Ramos (cell line): ENCODE measurements around the gene TULP4.
"Not testable (repeated sequence)": the region's sequence is repeated elsewhere in the genome, so short reads cannot be mapped to it uniquely, and the experiment has no call there.

Experiments
- in situ Hi-C: fragments of 300-500 bp; cut with MboI; formaldehyde crosslinking; loops from one replicate; pipeline ENCODE4 v1.14.3; 2022; ENCODE audit warnings: low sequenced_read_pairs; ENCODE audit not compliant: unreplicated experiment

The TULP4 gene

GRCh38 chr6:158448856-158449255 is 136.6 kb downstream of the TULP4 start:
- in situ Hi-C loops: no loop called here

- in situ Hi-C loops: no loop called here
Observed at GRCh38 chr6:158452191-158452590, 139.9 kb downstream of the TULP4 start.

- in situ Hi-C loops: no loop called here
Observed at GRCh38 chr6:158457131-158457530, 144.9 kb downstream of the TULP4 start.

GRCh38 chr6:158457616-158458278 is 145.5 kb downstream of the TULP4 start:
- in situ Hi-C loops: no loop called here

- in situ Hi-C loops: no loop called here
Observed at GRCh38 chr6:158459726-158460125, 147.5 kb downstream of the TULP4 start.

GRCh38 chr6:158460602-158461169 is 148.4 kb downstream of the TULP4 start:
- in situ Hi-C loops: no loop called here

- in situ Hi-C loops: no loop called here
Observed at GRCh38 chr6:158461954-158462353, 149.7 kb downstream of the TULP4 start.

GRCh38 chr6:158464483-158464882 is 152.2 kb downstream of the TULP4 start:
- in situ Hi-C loops: no loop called here

- in situ Hi-C loops: no loop called here
Observed at GRCh38 chr6:158465257-158465656, 153.0 kb downstream of the TULP4 start.

GRCh38 chr6:158465747-158466146 is 153.5 kb downstream of the TULP4 start:
- in situ Hi-C loops: no loop called here

GRCh38 chr6:158467923-158468322 is 155.7 kb downstream of the TULP4 start:
- in situ Hi-C loops: no loop called here

- in situ Hi-C loops: no loop called here
Observed at GRCh38 chr6:158468666-158469065, 156.4 kb downstream of the TULP4 start.

GRCh38 chr6:158470023-158470422 is 157.8 kb downstream of the TULP4 start:
- in situ Hi-C loops: not testable (repeated sequence)

GRCh38 chr6:158471339-158471738 is 159.1 kb downstream of the TULP4 start:
- in situ Hi-C loops: no loop called here

GRCh38 chr6:158472447-158472846 is 160.2 kb downstream of the TULP4 start:
- in situ Hi-C loops: no loop called here

- in situ Hi-C loops: no loop called here
Observed at GRCh38 chr6:158474961-158475343, 162.7 kb downstream of the TULP4 start.

- in situ Hi-C loops: no loop called here
Observed at GRCh38 chr6:158475344-158476302, 163.4 kb downstream of the TULP4 start.

GRCh38 chr6:158476389-158476788 is 164.1 kb downstream of the TULP4 start:
- in situ Hi-C loops: no loop called here

GRCh38 chr6:158477722-158478121 is 165.5 kb downstream of the TULP4 start:
- in situ Hi-C loops: not testable (repeated sequence)

GRCh38 chr6:158480989-158481388 is 168.7 kb downstream of the TULP4 start:
- in situ Hi-C loops: no loop called here
